D721Med (cell line): ENCODE data around the gene ZBTB7B.

Experiments
- DNase-seq: peaks from one replicate; pipeline ENCODE4 v3.0.0; 2011; ENCODE audit warnings: low spot score; ENCODE audit not compliant: insufficient read length
- FAIRE-seq: peaks from 2 replicates; lab custom pipeline; 2011; peaks lifted over from hg19 to GRCh38; lab: Jason Lieb, UNC
- CTCF ChIP-seq: IDR thresholded peaks from 2 replicates; pipeline ENCODE4 v1.5.1; 2012; ENCODE audit warnings: mild to moderate bottlenecking, control low read depth; ENCODE audit not compliant: insufficient read depth; ENCODE audit errors: missing control alignments

ZBTB7B gene

GRCh38 chr1:155011004-155011416 is 8.4 kb downstream of the ZBTB7B start:
- DNase-seq (peak; percentile 88), FAIRE-seq (no peak)
- no peak for TF ChIP-seq CTCF

- DNase-seq (no peak), FAIRE-seq (no peak)
- no peak for TF ChIP-seq CTCF
These were observed 8.9 kb downstream of the ZBTB7B start for GRCh38 chr1:155011437-155012025.

- peak; percentile 96 for FAIRE-seq
- peak; percentile 94 for DNase-seq
- no peak for TF ChIP-seq CTCF
These were observed 9.5 kb downstream of the ZBTB7B start for GRCh38 chr1:155012026-155012546.

GRCh38 chr1:155012776-155013602 is 10.4 kb downstream of the ZBTB7B start:
- no peak for TF ChIP-seq CTCF
- DNase-seq (no peak), FAIRE-seq (no peak)

- no peak for FAIRE-seq
- TF ChIP-seq CTCF = no peak
- DNase-seq = no peak
These were observed 11.0 kb downstream of the ZBTB7B start for GRCh38 chr1:155013632-155014031.

- no peak for TF ChIP-seq CTCF
- no peak for FAIRE-seq
- DNase-seq = no peak
These were observed 12.3 kb downstream of the ZBTB7B start for GRCh38 chr1:155014709-155015508.
